Suppressor macrophage treated with lipopolysaccharide for 1 hour (primary cell): ENCODE results near the gene PLA2G1B.
A peak's percentile ranks its signal among the peaks of the same experiment; 100 is the strongest.
"Not testable (repeated sequence)": the region's sequence is repeated elsewhere in the genome, so short reads cannot be mapped to it uniquely, and the experiment has no call there.

Experiments used
- DNase-seq, 3 donors: peaks; one replicate each; pipeline ENCODE4 v3.0.0-alpha.2; 2020 to 2022

PLA2G1B gene

DNA sequence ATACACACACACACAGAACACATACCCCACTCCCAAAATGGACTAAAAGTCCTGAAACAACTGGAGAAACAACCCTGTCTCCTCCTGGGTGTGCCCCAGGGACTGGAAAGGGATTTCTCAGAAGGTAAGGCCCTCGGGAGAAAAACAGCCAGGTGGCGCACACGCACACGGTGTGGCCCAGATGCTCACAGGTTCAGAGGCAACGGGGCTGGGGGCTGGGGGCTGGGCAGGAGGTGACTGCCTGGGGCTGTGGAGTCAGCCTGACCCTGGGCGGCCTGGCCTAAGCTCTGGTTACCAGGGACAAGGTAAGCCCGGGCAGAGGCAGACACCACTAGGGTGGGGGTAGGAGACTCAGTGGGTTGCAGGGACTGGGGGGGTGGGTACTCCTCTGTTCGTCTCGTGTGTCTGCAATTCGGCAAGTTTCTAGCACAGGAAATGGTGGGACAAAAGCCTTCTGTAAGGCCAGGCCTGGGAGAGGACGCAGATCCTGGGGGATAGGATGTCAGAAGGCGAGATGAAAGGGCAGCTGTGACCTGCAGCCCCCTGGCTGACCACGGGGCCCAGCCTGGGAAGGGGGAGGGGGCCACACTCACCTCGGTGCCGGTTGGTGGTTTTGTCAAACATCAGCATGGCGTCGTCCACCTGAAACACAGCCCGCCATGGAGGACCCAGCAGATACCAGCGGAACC lies 31.0 kb upstream of the PLA2G1B start:
- DNase-seq = no peak

- DNase-seq = no peak
Measured at GRCh38 chr12:120357104-120357503, 29.5 kb upstream of the PLA2G1B start.

DNA sequence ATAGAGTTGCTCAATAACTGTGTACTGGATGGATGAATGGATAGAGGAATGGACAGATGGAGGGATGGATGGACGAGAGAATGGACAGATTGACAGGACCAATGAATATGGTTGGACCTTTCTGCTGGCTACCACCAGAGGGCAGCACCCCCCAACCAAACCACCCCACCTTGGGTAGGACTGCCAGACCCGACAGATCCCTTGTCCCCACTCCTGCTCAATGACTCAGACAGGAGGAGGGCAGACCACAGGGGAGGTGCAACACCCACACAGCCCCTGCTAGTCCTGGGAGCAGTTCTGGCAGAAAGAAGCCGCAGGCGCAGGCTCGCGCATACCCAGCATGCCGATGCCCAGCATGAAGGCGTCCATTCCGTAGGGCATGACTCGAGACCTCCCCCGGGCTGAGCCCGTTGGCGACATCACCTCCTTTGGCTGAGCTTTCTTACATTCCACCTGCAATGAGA lies 29.0 kb upstream of the PLA2G1B start:
- peak; percentile 72 to 86 (median 79) for DNase-seq

- DNase-seq = no peak
Measured at GRCh38 chr12:120353556-120354317, 26.2 kb upstream of the PLA2G1B start.

- no peak for DNase-seq
Measured at GRCh38 chr12:120353136-120353535, 25.6 kb upstream of the PLA2G1B start.

- DNase-seq = no peak
Measured at GRCh38 chr12:120352117-120352516, 24.5 kb upstream of the PLA2G1B start.

DNA sequence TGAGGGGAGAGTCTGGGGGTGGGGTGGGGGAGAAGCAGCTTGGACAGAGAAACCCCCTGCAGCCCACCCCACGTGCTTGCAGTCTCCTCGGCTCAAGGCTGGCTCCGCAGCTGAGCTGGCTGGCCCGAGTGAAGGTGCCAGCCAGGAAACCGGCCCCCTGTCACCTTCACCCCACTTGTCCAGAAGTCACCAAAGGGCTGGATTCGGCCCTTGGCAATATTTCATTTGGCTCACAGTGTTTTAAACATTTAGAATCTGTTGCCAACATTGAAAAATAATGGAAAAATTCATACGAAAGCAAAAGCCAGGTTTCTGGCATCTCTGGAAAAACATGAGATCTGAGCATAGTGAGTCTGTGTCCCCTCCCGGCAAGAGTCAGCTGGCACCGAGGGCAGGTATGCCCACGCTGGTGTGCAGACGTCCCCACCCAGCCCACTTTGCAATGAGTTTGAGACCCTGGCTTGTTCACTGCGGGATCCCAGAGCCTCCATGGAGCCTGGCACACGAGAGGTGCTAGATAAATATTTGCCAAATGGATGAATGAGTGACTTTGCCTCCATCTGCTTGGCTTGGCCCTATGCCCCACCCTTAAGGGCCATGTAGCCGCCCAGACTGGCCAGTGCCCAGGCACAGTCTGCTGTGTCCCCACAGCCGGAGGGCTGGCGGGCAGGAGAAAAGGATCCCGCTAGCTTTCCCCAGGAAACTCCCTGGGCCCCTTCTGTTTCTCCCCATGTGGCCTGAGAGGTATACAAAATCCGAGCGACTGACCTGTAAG lies 23.2 kb upstream of the PLA2G1B start:
- no peak for DNase-seq

GRCh38 chr12:120347766-120348165 lies 20.2 kb upstream of the PLA2G1B start:
- no peak for DNase-seq

GRCh38 chr12:120346681-120347080 lies 19.1 kb upstream of the PLA2G1B start:
- no peak for DNase-seq

- no peak for DNase-seq
Measured at GRCh38 chr12:120346031-120346430, 18.5 kb upstream of the PLA2G1B start.

GRCh38 chr12:120343692-120344091 lies 16.1 kb upstream of the PLA2G1B start:
- no peak for DNase-seq

- DNase-seq = no peak
Measured at GRCh38 chr12:120343039-120343537, 15.5 kb upstream of the PLA2G1B start.

DNA sequence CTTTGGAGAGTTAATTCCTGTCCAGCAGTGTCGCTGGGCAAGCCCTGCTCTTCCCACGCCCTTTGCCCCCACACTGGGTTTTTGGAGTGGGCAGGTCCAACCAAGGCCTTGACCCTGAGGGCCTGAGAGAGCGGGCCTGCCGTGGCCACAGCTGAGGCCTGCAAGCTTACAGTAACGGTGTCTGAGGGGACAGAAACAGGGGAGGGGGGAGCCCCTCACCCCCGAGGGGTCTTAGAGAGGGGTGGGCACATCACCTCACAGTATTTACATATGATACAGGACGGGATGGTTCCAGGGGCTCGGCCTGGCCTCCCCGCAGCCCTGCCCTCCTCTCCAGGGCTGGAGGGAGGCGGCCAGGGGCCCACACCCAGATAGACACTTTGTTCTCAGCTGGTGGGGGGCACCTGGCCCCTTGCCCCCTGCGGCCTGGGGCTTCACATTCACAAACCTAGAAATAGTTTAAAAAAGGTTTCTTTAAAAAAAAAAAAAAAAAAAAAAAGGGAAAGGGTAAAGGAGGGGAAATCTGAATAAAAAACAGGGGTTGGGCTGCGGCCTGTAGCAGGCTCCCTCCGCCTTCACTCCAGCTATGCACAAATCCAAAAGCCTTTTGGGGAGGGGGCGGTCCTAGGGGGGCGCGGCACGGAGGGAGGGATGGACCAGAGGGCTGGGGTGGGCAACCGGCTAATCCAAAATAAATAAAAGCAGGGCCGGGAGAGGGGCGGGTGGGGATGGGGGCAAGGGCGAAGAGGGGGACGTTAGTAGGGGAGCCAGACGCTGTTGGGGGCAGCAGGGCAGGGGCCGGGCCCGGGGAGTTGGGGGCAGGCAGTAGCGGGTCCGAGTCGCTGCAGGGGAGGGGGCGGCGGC lies 14.8 kb upstream of the PLA2G1B start:
- no peak for DNase-seq

GRCh38 chr12:120339256-120339655 lies 11.7 kb upstream of the PLA2G1B start:
- DNase-seq = no peak

DNA sequence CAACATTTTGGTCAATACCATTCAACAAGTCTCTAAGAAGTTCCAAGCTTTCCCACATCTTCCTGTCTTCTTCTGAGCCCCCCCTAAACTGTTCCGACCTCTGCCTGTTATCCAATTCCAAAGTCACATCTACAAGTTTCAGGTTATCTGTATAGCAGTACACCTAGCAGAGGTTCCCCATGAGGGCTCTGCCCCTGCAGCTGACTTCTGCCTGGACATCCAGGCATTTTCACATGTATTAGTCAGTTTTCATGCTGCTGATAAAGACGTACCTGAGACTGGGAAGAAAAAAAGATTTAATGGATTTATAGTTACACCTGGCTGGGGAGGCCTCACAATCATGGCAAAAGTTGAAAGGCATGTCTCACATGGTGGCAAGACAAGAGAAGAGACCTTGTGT lies 10.2 kb upstream of the PLA2G1B start:
- DNase-seq = no peak

- not testable (repeated sequence) for DNase-seq
Measured at GRCh38 chr12:120336392-120336791, 8.8 kb upstream of the PLA2G1B start.

- DNase-seq = peak; percentile 35 to 44 (median 41)
Measured at GRCh38 chr12:120335447-120335846, 7.9 kb upstream of the PLA2G1B start.

DNA sequence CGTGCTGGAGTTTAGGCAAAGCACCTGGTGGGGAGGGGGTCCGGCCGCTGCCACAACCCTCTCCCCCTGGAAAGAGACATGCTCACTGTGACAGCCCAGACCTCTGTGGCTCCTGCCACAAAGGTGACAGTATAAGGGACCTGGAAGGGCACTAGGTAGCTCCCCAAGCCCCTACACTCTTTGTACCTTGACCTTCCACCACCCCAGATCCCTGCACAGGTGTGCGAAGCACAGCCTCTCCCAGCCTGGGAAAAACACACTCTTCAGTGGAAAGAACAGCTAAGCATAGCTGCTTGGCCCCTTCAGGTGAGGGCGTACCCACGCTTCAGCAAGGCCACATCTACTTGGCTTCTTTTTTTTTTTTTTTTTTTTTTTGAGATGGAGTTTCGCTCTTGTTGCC lies 4.9 kb upstream of the PLA2G1B start:
- no peak for DNase-seq

DNA sequence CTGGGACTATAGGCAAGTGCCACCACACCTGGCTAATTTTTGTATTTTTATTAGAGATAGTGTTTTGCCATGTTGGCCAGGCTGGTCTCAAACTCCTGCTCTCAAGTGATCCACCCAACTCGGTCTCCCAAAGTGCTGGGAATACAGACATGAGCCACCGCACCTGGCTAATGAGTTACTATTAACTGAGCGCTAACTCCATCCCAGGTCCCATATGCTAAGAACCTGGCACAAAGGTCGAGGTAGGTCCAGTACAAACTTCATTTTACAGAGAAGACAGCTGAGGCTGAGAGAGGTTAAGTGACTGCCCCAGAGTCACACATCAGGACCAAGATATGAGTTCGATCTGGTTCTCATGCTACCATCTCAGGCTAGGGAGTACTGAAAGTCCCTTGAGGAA lies 4.5 kb upstream of the PLA2G1B start:
- no peak for DNase-seq

DNA sequence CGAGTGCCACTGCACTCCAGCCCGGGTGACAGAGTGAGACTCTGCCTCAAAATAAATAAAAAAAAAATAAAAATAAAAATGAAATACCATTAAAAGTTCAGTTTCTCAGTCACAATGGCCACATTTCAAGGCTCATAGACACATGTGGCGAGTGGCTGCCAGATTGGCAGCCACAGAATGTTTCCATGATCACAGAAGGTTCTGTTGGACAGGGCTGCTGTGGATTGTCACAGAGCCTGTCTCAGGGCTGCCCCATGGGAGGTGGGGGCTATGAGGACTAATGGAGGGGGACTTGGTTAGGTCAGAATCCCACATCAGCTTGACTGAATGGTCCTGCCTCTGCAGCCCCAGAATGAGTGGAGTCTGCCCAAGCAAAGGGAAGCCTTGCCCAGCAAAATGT lies 3.8 kb upstream of the PLA2G1B start:
- no peak for DNase-seq

DNA sequence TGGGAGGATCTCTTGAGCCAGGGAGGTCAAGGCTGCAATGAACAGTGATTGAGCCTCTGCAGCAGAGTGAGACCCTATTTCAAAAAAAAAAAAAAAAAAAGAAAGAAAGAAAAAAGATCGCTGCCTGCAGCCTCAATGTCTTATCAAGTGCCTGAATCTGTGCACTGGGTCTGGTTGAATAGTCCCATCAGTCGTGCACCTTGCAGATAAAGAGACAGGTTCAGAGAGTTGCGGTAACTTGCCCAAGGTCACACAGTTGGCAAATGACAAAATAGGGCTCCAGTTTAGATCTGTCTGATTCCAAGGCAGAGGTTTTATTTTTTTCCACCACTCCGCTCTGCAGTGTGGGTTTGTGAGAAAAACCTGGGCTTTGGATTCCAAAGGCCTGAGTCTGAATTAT lies 649 bp upstream of the PLA2G1B start:
- DNase-seq = no peak

- DNase-seq = no peak
Measured at GRCh38 chr12:120324841-120325417, 2.6 kb downstream of the PLA2G1B start.
